GM23338 (cell line): Measurements from ENCODE around the gene GPC6. TPM values are rescaled to one million over a fixed set of nuclear protein-coding genes. Genes with fewer than 3 reads are reported as not detected.

Experiments used
- ATAC-seq: fragments of 200-7000 bp; cut with Tn5 transposase; 3 replicates; pipeline ENCODE4 v1.9.1; 2020
- DNase-seq: peaks from one replicate; pipeline ENCODE4 v3.0.0-alpha.2; 2015; ENCODE audit warnings: low spot score
- H2AFZ ChIP-seq: fragments of 200-600 bp; sonication (generic); 2 replicates; pipeline ENCODE4 v1.8.0; 2016; ENCODE audit warnings: antibody characterized with exemption, mild to moderate bottlenecking, moderate library complexity
- H3F3A ChIP-seq: fragments of 200-600 bp; sonication (generic); replicated peaks from 2 replicates; pipeline ENCODE4 v1.8.0; 2017; ENCODE audit warnings: antibody characterized with exemption, mixed run types, low read depth
- H3K27ac ChIP-seq: fragments of 200-600 bp; sonication (generic); 2 replicates; pipeline ENCODE4 v1.6.1; 2016; ENCODE audit warnings: low read depth
- H3K27me3 ChIP-seq: fragments of 200-600 bp; sonication (generic); 2 replicates; pipeline ENCODE4 v1.8.0; 2016; ENCODE audit warnings: mild to moderate bottlenecking, mixed run types, moderate library complexity; ENCODE audit not compliant: insufficient read depth
- H3K36me3 ChIP-seq: fragments of 200-600 bp; sonication (generic); 2 replicates; pipeline ENCODE4 v1.8.0; 2016; ENCODE audit warnings: mild to moderate bottlenecking; ENCODE audit not compliant: insufficient read depth
- H3K4me1 ChIP-seq: fragments of 200-600 bp; sonication (generic); 2 replicates; pipeline ENCODE4 v1.8.0; 2016; ENCODE audit warnings: mild to moderate bottlenecking, moderate library complexity; ENCODE audit not compliant: insufficient read depth
- H3K4me2 ChIP-seq: fragments of 200-600 bp; sonication (generic); 2 replicates; pipeline ENCODE4 v1.7.1; 2017; ENCODE audit warnings: mixed run types
- H3K4me3 ChIP-seq: fragments of 200-600 bp; sonication (generic); 2 replicates; pipeline ENCODE4 v1.6.1; 2016; ENCODE audit warnings: mixed run types
- H3K79me2 ChIP-seq: fragments of 200-600 bp; sonication (generic); replicated peaks from 2 replicates; pipeline ENCODE4 v1.8.0; 2017; ENCODE audit warnings: mild to moderate bottlenecking; ENCODE audit not compliant: insufficient read depth
- H3K9me2 ChIP-seq: fragments of 200-600 bp; sonication (generic); 2 replicates; pipeline ENCODE4 v1.8.0; 2017; ENCODE audit not compliant: insufficient read depth
- H4K20me1 ChIP-seq: fragments of 200-600 bp; sonication (generic); replicated peaks from 2 replicates; pipeline ENCODE4 v1.8.0; 2017; ENCODE audit warnings: mild to moderate bottlenecking; ENCODE audit not compliant: insufficient read depth
- H3K27ac Mint-ChIP-seq: 2 replicates; pipeline ENCODE4 v1.8.0; 2020; ENCODE audit warnings: inconsistent platforms, mild to moderate bottlenecking, moderate library complexity, mixed read lengths
- H3K27me3 Mint-ChIP-seq: 3 replicates; pipeline ENCODE4 v1.8.0; 2022; ENCODE audit warnings: low read depth, mild to moderate bottlenecking, moderate library complexity, mixed read lengths, inconsistent platforms; ENCODE audit not compliant: insufficient read depth, poor library complexity
- H3K36me3 Mint-ChIP-seq: 3 replicates; pipeline ENCODE4 v1.8.0; 2021; ENCODE audit warnings: low read depth, mild to moderate bottlenecking, inconsistent platforms, moderate library complexity, mixed read lengths
- H3K4me1 Mint-ChIP-seq: 3 replicates; pipeline ENCODE4 v1.8.0; 2020; ENCODE audit warnings: mild to moderate bottlenecking, inconsistent platforms, mixed read lengths
- H3K4me3 Mint-ChIP-seq: 3 replicates; pipeline ENCODE4 v1.8.0; 2021; ENCODE audit warnings: moderate library complexity, mild to moderate bottlenecking, inconsistent platforms, mixed read lengths
- H3K9me3 Mint-ChIP-seq: 3 replicates; pipeline ENCODE4 v1.8.0; 2020; ENCODE audit warnings: moderate library complexity, mild to moderate bottlenecking, inconsistent platforms, mixed read lengths
- CREB1 ChIP-seq: fragments of 250-450 bp; sonication (Bioruptor Pico); IDR thresholded peaks from 2 replicates; pipeline ENCODE4 v1.5.0; 2020; ENCODE audit warnings: low read depth, mild to moderate bottlenecking, moderate library complexity
- EZH2 ChIP-seq: fragments of 200-600 bp; sonication (generic); IDR thresholded peaks from one replicate; pipeline ENCODE4 v1.8.0; 2017; ENCODE audit warnings: antibody characterized with exemption, mild to moderate bottlenecking, low read depth; ENCODE audit not compliant: unreplicated experiment
- EZH2phosphoT487 ChIP-seq: fragments of 200-600 bp; sonication (generic); IDR thresholded peaks from one replicate; pipeline ENCODE4 v1.8.1; 2018; ENCODE audit warnings: antibody characterized with exemption; ENCODE audit not compliant: unreplicated experiment
- JUNB ChIP-seq: IDR thresholded peaks from one replicate; pipeline ENCODE4 v1.6.1; 2016; ENCODE audit warnings: antibody characterized with exemption; ENCODE audit not compliant: unreplicated experiment
- NANOG ChIP-seq: IDR thresholded peaks from 2 replicates; pipeline ENCODE4 v1.6.1; 2016; ENCODE audit warnings: antibody characterized with exemption, borderline replicate concordance
- POLR2AphosphoS5 ChIP-seq: IDR thresholded peaks from 2 replicates; pipeline ENCODE4 v1.6.1; 2016; ENCODE audit warnings: antibody characterized with exemption, low read depth
- STAT1 ChIP-seq: IDR thresholded peaks from one replicate; pipeline ENCODE4 v1.6.1; 2016; ENCODE audit warnings: antibody characterized with exemption; ENCODE audit not compliant: unreplicated experiment
- ZNF114 ChIP-seq: fragments of 250-450 bp; sonication (Bioruptor Pico); IDR thresholded peaks from 2 replicates; pipeline ENCODE4 v1.5.0; 2020; ENCODE audit warnings: mild to moderate bottlenecking, moderate library complexity
- ZNF331 ChIP-seq: fragments of 250-450 bp; sonication (Bioruptor Pico); IDR thresholded peaks from 2 replicates; pipeline ENCODE4 v1.5.0; 2020; ENCODE audit warnings: low read depth, mild to moderate bottlenecking, moderate library complexity
- polyA plus RNA-seq: library from polyadenylated mRNA; unstranded; fragments of >200 nt; fragmentation: Nextera tagmentation; extraction: Ambion mirVana; gene quantifications from 2 replicates; pipeline ENCODE4 v1.2.1, GENCODE V29; 2016
- total RNA-seq: library from RNA; depleted of rRNA; stranded (reverse); fragments of >200 nt; shearing (Covaris generic); gene quantifications from 2 replicates; pipeline ENCODE4 v1.2.3, GENCODE V29; 2014
- TF ChIP-seq, protein P1 (sequence below): IDR thresholded peaks from one replicate; pipeline ENCODE4 v1.6.1; 2018; ENCODE audit warnings: antibody characterized with exemption; ENCODE audit not compliant: unreplicated experiment
- TF ChIP-seq, protein P2 (sequence below): fragments of 250-450 bp; sonication (Bioruptor Pico); IDR thresholded peaks from 2 replicates; pipeline ENCODE4 v1.5.0; 2020; ENCODE audit warnings: mild to moderate bottlenecking, moderate library complexity
- TF ChIP-seq, protein P3 (sequence below): IDR thresholded peaks from 2 replicates; pipeline ENCODE4 v1.6.1; 2016; ENCODE audit warnings: antibody characterized with exemption
- TF ChIP-seq, protein P4 (sequence below), 2 experiments: fragments of 200-600 bp in 1 of 2; sonication (generic) in 1 of 2; conservative IDR thresholded peaks; 2 replicates each; pipeline versions ENCODE4 v1.5.1 to v1.6.1; 2016 to 2017; ENCODE audit warnings: antibody characterized with exemption in 2 of 2, low read depth in 2 of 2, mild to moderate bottlenecking in 2 of 2, moderate library complexity in 1 of 2

The GPC6 gene
- total and polyA plus RNA-seq, 2 experiments from 2014 or later, result 6.4 to 28.6 TPM

DNA sequence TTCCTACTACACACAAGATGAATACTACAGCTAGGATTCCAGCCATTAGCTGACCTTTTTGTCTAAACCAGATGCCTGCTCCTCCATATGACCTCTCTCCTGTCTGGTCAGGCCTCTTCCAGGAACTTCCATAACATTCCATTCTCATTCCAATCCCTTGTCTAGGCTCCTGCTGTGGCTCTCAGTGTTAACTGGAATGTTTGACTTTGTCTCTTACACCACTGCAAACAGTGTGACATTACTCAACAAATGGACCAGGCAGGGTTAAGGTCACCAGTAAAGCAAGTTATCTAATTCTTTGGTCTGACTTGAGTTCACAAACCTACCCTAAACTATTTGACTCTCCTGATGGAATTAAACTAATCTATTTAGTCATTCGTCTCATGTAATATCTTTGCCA, 2.1 kb upstream of the GPC6 start:
- peaks cover 59% of the 10 kb centered on the region for H3K4me1 Mint-ChIP-seq
- H3K9me2 ChIP-seq, result no peaks in the 10 kb centered on the region
- H3K27ac ChIP-seq, result peak overlapping the region; percentile 56
- no peaks in the 10 kb centered on the region for H3K36me3 ChIP-seq
- H3K4me3 Mint-ChIP-seq, result peak overlapping the region; percentile 1; the same call in 1 of the 3 replicates
- no peak overlapping the region for H2AFZ ChIP-seq
- 0 out of 2 replicates have a peak, but pooled peaks cover under 1% of the 10 kb centered on the region for H3K27me3 ChIP-seq
- H3K36me3 Mint-ChIP-seq, result peaks cover 5% of the 10 kb centered on the region; the same call in 2 of the 3 replicates
- peak overlapping the region; percentile 42 for H3K27ac Mint-ChIP-seq
- H3K4me1 ChIP-seq, result peaks cover 28% of the 10 kb centered on the region
- H3K9me3 Mint-ChIP-seq, result 0 out of 3 replicates have a peak, but pooled peaks cover 6% of the 10 kb centered on the region
- H3K79me2 ChIP-seq, result peaks cover 11% of the 10 kb centered on the region
- no peaks in the 10 kb centered on the region for H4K20me1 ChIP-seq
- peak overlapping the region; percentile 84 for H3K4me2 ChIP-seq
- peaks cover 8% of the 10 kb centered on the region for H3K27me3 Mint-ChIP-seq
- no peaks in the 10 kb centered on the region for H3F3A ChIP-seq
- DNase-seq (peak; percentile 95), ATAC-seq (peak; percentile 16)
- TF ChIP-seq EZH2, result no peak
- no peak for TF ChIP-seq JUNB
- TF ChIP-seq CREB1 (CRISPR knock-in tag), result no peak
- no peak for TF ChIP-seq ZNF114 (CRISPR knock-in tag)
- TF ChIP-seq, protein P1, sequence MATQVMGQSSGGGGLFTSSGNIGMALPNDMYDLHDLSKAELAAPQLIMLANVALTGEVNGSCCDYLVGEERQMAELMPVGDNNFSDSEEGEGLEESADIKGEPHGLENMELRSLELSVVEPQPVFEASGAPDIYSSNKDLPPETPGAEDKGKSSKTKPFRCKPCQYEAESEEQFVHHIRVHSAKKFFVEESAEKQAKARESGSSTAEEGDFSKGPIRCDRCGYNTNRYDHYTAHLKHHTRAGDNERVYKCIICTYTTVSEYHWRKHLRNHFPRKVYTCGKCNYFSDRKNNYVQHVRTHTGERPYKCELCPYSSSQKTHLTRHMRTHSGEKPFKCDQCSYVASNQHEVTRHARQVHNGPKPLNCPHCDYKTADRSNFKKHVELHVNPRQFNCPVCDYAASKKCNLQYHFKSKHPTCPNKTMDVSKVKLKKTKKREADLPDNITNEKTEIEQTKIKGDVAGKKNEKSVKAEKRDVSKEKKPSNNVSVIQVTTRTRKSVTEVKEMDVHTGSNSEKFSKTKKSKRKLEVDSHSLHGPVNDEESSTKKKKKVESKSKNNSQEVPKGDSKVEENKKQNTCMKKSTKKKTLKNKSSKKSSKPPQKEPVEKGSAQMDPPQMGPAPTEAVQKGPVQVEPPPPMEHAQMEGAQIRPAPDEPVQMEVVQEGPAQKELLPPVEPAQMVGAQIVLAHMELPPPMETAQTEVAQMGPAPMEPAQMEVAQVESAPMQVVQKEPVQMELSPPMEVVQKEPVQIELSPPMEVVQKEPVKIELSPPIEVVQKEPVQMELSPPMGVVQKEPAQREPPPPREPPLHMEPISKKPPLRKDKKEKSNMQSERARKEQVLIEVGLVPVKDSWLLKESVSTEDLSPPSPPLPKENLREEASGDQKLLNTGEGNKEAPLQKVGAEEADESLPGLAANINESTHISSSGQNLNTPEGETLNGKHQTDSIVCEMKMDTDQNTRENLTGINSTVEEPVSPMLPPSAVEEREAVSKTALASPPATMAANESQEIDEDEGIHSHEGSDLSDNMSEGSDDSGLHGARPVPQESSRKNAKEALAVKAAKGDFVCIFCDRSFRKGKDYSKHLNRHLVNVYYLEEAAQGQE, result no peak
- TF ChIP-seq, protein P2, sequence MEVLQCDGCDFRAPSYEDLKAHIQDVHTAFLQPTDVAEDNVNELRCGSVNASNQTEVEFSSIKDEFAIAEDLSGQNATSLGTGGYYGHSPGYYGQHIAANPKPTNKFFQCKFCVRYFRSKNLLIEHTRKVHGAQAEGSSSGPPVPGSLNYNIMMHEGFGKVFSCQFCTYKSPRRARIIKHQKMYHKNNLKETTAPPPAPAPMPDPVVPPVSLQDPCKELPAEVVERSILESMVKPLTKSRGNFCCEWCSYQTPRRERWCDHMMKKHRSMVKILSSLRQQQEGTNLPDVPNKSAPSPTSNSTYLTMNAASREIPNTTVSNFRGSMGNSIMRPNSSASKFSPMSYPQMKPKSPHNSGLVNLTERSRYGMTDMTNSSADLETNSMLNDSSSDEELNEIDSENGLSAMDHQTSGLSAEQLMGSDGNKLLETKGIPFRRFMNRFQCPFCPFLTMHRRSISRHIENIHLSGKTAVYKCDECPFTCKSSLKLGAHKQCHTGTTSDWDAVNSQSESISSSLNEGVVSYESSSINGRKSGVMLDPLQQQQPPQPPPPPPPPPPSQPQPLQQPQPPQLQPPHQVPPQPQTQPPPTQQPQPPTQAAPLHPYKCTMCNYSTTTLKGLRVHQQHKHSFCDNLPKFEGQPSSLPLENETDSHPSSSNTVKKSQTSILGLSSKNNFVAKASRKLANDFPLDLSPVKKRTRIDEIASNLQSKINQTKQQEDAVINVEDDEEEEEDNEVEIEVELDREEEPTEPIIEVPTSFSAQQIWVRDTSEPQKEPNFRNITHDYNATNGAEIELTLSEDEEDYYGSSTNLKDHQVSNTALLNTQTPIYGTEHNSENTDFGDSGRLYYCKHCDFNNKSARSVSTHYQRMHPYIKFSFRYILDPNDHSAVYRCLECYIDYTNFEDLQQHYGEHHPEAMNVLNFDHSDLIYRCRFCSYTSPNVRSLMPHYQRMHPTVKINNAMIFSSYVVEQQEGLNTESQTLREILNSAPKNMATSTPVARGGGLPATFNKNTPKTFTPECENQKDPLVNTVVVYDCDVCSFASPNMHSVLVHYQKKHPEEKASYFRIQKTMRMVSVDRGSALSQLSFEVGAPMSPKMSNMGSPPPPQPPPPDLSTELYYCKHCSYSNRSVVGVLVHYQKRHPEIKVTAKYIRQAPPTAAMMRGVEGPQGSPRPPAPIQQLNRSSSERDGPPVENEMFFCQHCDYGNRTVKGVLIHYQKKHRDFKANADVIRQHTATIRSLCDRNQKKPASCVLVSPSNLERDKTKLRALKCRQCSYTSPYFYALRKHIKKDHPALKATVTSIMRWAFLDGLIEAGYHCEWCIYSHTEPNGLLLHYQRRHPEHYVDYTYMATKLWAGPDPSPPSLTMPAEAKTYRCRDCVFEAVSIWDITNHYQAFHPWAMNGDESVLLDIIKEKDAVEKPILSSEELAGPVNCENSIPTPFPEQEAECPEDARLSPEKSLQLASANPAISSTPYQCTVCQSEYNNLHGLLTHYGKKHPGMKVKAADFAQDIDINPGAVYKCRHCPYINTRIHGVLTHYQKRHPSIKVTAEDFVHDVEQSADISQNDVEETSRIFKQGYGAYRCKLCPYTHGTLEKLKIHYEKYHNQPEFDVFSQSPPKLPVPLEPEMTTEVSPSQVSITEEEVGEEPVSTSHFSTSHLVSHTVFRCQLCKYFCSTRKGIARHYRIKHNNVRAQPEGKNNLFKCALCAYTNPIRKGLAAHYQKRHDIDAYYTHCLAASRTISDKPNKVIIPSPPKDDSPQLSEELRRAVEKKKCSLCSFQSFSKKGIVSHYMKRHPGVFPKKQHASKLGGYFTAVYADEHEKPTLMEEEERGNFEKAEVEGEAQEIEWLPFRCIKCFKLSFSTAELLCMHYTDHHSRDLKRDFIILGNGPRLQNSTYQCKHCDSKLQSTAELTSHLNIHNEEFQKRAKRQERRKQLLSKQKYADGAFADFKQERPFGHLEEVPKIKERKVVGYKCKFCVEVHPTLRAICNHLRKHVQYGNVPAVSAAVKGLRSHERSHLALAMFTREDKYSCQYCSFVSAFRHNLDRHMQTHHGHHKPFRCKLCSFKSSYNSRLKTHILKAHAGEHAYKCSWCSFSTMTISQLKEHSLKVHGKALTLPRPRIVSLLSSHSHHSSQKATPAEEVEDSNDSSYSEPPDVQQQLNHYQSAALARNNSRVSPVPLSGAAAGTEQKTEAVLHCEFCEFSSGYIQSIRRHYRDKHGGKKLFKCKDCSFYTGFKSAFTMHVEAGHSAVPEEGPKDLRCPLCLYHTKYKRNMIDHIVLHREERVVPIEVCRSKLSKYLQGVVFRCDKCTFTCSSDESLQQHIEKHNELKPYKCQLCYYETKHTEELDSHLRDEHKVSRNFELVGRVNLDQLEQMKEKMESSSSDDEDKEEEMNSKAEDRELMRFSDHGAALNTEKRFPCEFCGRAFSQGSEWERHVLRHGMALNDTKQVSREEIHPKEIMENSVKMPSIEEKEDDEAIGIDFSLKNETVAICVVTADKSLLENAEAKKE, result peak; percentile 98
- TF ChIP-seq, protein P3, sequence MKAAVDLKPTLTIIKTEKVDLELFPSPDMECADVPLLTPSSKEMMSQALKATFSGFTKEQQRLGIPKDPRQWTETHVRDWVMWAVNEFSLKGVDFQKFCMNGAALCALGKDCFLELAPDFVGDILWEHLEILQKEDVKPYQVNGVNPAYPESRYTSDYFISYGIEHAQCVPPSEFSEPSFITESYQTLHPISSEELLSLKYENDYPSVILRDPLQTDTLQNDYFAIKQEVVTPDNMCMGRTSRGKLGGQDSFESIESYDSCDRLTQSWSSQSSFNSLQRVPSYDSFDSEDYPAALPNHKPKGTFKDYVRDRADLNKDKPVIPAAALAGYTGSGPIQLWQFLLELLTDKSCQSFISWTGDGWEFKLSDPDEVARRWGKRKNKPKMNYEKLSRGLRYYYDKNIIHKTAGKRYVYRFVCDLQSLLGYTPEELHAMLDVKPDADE, result no peak
- TF ChIP-seq ZNF331 (CRISPR knock-in tag), result no peak
- 0 out of 2 replicates have a peak, but pooled peaks have one; percentile 26 for TF ChIP-seq NANOG
- no peak for TF ChIP-seq STAT1
- TF ChIP-seq POLR2AphosphoS5, result no peak
- TF ChIP-seq, protein P4, sequence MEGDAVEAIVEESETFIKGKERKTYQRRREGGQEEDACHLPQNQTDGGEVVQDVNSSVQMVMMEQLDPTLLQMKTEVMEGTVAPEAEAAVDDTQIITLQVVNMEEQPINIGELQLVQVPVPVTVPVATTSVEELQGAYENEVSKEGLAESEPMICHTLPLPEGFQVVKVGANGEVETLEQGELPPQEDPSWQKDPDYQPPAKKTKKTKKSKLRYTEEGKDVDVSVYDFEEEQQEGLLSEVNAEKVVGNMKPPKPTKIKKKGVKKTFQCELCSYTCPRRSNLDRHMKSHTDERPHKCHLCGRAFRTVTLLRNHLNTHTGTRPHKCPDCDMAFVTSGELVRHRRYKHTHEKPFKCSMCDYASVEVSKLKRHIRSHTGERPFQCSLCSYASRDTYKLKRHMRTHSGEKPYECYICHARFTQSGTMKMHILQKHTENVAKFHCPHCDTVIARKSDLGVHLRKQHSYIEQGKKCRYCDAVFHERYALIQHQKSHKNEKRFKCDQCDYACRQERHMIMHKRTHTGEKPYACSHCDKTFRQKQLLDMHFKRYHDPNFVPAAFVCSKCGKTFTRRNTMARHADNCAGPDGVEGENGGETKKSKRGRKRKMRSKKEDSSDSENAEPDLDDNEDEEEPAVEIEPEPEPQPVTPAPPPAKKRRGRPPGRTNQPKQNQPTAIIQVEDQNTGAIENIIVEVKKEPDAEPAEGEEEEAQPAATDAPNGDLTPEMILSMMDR (conservative IDR thresholded peaks at IDR 0.05; ENCODE audit: low read depth in 2 of 2), result no peak
- no peak for TF ChIP-seq EZH2phosphoT487
- peak overlapping the region; percentile 2; the same call in 1 of the 2 replicates for H3K4me3 ChIP-seq
